Measurements from ENCODE around the gene MPV17L2.

DNA sequence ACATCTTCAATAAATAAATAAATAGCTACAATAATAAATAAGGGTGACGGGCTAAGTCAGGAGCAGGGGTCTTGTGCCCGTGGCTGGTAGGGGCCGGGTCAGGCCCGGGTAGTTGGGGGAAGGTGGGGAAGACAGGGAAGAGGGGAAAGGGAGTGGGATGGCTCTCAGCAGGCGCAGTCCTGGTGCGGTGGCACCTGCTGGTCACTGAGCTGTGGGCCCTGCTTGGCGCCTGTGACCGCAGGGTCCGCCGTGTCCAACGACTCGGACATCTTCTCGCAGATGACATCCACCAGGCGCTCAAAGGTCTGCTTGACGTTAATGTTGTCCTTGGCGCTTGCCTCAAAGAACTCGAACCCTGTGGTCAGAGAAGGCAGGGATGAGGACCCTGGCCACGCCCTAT, 4.3 kb downstream of the MPV17L2 start:
- TF ChIP-seq, protein P1, sequence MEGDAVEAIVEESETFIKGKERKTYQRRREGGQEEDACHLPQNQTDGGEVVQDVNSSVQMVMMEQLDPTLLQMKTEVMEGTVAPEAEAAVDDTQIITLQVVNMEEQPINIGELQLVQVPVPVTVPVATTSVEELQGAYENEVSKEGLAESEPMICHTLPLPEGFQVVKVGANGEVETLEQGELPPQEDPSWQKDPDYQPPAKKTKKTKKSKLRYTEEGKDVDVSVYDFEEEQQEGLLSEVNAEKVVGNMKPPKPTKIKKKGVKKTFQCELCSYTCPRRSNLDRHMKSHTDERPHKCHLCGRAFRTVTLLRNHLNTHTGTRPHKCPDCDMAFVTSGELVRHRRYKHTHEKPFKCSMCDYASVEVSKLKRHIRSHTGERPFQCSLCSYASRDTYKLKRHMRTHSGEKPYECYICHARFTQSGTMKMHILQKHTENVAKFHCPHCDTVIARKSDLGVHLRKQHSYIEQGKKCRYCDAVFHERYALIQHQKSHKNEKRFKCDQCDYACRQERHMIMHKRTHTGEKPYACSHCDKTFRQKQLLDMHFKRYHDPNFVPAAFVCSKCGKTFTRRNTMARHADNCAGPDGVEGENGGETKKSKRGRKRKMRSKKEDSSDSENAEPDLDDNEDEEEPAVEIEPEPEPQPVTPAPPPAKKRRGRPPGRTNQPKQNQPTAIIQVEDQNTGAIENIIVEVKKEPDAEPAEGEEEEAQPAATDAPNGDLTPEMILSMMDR (IDR thresholded peaks at IDR 0.05) = no peak
- TF ChIP-seq ZFX (IDR thresholded peaks at IDR 0.05; ENCODE audit: borderline replicate concordance) = no peak

All from 22Rv1 (cell line).